GM12874 (cell line): ENCODE results near the gene AK8.

Source experiments
- CTCF ChIP-seq: IDR thresholded peaks from 2 replicates; pipeline ENCODE4 v1.5.1; 2011; ENCODE audit warnings: low read depth, mild to moderate bottlenecking, control low read depth, low read length, moderate library complexity; ENCODE audit not compliant: insufficient read depth

The AK8 gene

GRCh38 chr9:132729235-132729890, 148.7 kb downstream of the AK8 start:
- TF ChIP-seq CTCF: no peak

GRCh38 chr9:132728497-132728896, 149.6 kb downstream of the AK8 start:
- TF ChIP-seq CTCF: no peak

- no peak for TF ChIP-seq CTCF
Measured at GRCh38 chr9:132728071-132728470, 150.0 kb downstream of the AK8 start.

GRCh38 chr9:132726576-132727130, 151.4 kb downstream of the AK8 start:
- TF ChIP-seq CTCF: no peak

GRCh38 chr9:132725306-132725705, 152.8 kb downstream of the AK8 start:
- TF ChIP-seq CTCF: no peak

- no peak for TF ChIP-seq CTCF
Measured at GRCh38 chr9:132723809-132724208, 154.3 kb downstream of the AK8 start.

GRCh38 chr9:132722564-132723065, 155.5 kb downstream of the AK8 start:
- no peak for TF ChIP-seq CTCF
